Ovary (tissue), 3 donors: ENCODE data around the gene MPZ.
"Not testable (repeated sequence)": the region's sequence is repeated elsewhere in the genome, so short reads cannot be mapped to it uniquely, and the experiment has no call there.

Source experiments
- EP300 ChIP-seq: sonication (generic); formaldehyde crosslinking; IDR thresholded peaks from one replicate; pipeline ENCODE4 v1.6.1; 2017; ENCODE audit warnings: antibody characterized with exemption
- POLR2A ChIP-seq: fragments of 450-650 bp; IDR thresholded peaks from one replicate; pipeline ENCODE4 v1.6.1; 2017; ENCODE audit warnings: antibody characterized with exemption, mild to moderate bottlenecking, moderate library complexity
- TF ChIP-seq, protein P1 (sequence below), 3 donors: fragments of 450-650 bp in 2 of 3; fragments of 200-600 bp in 1 of 3; IDR thresholded peaks; one replicate each; pipeline versions ENCODE4 v1.5.1 to v1.8.0; 2016 to 2022; ENCODE audit warnings: antibody characterized with exemption in 3 of 3, mild to moderate bottlenecking in 1 of 3
- donor health status: DM: no; HTN: no; CAD: no.

DNA sequence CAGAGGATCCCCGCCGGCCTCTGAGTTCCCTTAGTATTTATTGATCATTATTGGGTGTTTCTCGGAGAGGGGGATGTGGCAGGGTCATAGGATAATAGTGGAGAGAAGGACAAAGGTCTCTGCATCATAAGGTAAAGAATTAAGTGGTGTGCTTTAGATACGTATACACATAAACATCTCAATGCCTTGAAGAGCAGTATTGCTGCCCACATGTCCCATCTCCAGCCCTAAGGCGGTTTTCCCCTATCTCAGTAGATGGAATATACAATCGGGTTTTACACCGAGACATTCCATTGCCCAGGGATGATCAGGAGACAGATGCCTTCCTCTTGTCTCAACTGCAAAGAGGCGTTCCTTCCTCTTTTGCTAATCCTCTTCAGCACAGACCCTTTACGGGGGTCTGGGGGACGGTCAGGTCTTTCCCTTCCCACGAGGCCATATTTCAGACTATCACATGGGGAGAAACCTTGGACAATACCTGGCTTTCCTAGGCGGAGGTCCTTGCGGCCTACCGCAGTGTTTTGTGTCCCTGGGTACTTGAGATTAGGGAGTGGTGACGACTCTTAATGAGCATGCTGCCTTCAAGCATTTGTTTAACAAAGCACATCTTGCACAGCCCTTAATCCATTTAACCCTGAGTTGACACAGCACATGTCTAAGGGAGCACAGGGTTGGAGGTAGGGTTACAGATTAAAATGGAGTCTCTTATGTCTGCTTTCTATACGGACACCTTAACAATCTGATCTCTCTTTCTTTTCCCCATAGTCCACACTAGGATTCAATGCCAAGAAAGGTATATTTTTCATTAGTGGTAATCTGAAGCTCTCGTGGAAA, 6.3 kb upstream of the MPZ start:
- TF ChIP-seq, protein P1, sequence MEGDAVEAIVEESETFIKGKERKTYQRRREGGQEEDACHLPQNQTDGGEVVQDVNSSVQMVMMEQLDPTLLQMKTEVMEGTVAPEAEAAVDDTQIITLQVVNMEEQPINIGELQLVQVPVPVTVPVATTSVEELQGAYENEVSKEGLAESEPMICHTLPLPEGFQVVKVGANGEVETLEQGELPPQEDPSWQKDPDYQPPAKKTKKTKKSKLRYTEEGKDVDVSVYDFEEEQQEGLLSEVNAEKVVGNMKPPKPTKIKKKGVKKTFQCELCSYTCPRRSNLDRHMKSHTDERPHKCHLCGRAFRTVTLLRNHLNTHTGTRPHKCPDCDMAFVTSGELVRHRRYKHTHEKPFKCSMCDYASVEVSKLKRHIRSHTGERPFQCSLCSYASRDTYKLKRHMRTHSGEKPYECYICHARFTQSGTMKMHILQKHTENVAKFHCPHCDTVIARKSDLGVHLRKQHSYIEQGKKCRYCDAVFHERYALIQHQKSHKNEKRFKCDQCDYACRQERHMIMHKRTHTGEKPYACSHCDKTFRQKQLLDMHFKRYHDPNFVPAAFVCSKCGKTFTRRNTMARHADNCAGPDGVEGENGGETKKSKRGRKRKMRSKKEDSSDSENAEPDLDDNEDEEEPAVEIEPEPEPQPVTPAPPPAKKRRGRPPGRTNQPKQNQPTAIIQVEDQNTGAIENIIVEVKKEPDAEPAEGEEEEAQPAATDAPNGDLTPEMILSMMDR (IDR thresholded peaks at IDR 0.05): not testable (repeated sequence)
- not testable (repeated sequence) for TF ChIP-seq EP300, POLR2A
